Breast epithelium (tissue), 3 donors: Measurements from ENCODE around the gene IGLON5.

Experiments used
- POLR2A ChIP-seq: fragments of 450-650 bp; IDR thresholded peaks from one replicate; pipeline ENCODE4 v1.6.1; 2016; ENCODE audit warnings: antibody characterized with exemption, mild to moderate bottlenecking, moderate library complexity
- POLR2AphosphoS5 ChIP-seq, 3 donors: sonication (generic); formaldehyde crosslinking; IDR thresholded peaks; one replicate each; pipeline ENCODE4 v1.6.1; 2017; ENCODE audit warnings: antibody characterized with exemption in 3 of 3
- TF ChIP-seq, protein P1 (sequence below), 3 donors: fragments of 450-650 bp; IDR thresholded peaks; one replicate each; pipeline ENCODE4 v1.5.1; 2016 to 2017; ENCODE audit warnings: antibody characterized with exemption in 3 of 3, mild to moderate bottlenecking in 3 of 3, moderate library complexity in 3 of 3

DNA sequence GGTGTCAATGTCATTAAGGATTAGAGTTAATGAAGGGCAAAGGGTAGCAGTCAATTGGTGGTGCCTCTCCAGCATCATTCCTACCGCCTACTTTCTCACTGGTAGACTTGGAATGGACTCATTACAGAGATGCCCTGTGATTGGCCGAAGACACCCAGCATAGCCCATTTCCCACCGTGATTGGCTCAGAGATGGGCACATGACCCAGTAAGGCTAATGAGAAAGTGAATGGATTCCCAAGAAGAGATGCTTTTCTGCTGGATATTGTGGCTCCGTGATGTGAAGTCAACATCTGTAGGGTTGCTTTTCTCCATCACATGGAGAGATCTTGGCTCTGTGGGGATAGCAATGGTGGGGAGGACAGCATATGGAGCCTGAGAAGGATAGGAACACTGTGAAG is 18.9 kb downstream of the IGLON5 start:
- TF ChIP-seq, protein P1, sequence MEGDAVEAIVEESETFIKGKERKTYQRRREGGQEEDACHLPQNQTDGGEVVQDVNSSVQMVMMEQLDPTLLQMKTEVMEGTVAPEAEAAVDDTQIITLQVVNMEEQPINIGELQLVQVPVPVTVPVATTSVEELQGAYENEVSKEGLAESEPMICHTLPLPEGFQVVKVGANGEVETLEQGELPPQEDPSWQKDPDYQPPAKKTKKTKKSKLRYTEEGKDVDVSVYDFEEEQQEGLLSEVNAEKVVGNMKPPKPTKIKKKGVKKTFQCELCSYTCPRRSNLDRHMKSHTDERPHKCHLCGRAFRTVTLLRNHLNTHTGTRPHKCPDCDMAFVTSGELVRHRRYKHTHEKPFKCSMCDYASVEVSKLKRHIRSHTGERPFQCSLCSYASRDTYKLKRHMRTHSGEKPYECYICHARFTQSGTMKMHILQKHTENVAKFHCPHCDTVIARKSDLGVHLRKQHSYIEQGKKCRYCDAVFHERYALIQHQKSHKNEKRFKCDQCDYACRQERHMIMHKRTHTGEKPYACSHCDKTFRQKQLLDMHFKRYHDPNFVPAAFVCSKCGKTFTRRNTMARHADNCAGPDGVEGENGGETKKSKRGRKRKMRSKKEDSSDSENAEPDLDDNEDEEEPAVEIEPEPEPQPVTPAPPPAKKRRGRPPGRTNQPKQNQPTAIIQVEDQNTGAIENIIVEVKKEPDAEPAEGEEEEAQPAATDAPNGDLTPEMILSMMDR (IDR thresholded peaks at IDR 0.05) = no peak
- no peak for TF ChIP-seq POLR2A
- no peak for TF ChIP-seq POLR2AphosphoS5 (IDR thresholded peaks at IDR 0.05)
